ENCODE results near the gene TMTC2. TPM values are rescaled to one million over a fixed set of nuclear protein-coding genes. Genes with fewer than 3 reads are reported as not detected.
A peak's percentile ranks its signal among the peaks of the same experiment; 100 is the strongest.

The TMTC2 gene
- total RNA-seq, 4 donors from 2014 or later, result 19.5 to 35.8 (median 22.9) TPM

GRCh38 chr12:82781309-82781997, 94.7 kb downstream of the TMTC2 start:
- Histone ChIP-seq H3K4me1 (peaks cover 0 to 22% (median 8%) of the 10 kb centered on the region in 4 donors), H3K9me3 (no peaks in the 10 kb centered on the region), H3K27ac (peak overlapping the region; percentile 44 to 94 (median 81)), H3K36me3 (no peaks in the 10 kb centered on the region), H3K27me3 (no peaks in the 10 kb centered on the region), H3K4me3 (peak overlapping the region in 1 of 4 donors; percentile 33)
- WGBS, 2 donors, result 37 to 47% methylated on average over 5 of the region's 5 CpGs
- no peak for DNase-seq (ENCODE audit: low spot score in 2 of 2)
- TF ChIP-seq, protein P1, sequence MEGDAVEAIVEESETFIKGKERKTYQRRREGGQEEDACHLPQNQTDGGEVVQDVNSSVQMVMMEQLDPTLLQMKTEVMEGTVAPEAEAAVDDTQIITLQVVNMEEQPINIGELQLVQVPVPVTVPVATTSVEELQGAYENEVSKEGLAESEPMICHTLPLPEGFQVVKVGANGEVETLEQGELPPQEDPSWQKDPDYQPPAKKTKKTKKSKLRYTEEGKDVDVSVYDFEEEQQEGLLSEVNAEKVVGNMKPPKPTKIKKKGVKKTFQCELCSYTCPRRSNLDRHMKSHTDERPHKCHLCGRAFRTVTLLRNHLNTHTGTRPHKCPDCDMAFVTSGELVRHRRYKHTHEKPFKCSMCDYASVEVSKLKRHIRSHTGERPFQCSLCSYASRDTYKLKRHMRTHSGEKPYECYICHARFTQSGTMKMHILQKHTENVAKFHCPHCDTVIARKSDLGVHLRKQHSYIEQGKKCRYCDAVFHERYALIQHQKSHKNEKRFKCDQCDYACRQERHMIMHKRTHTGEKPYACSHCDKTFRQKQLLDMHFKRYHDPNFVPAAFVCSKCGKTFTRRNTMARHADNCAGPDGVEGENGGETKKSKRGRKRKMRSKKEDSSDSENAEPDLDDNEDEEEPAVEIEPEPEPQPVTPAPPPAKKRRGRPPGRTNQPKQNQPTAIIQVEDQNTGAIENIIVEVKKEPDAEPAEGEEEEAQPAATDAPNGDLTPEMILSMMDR (IDR thresholded peaks at IDR 0.05), result no peak
- peak in 1 of 2 donors; percentile 47 for TF ChIP-seq EP300 (IDR thresholded peaks at IDR 0.05)

- no peaks in the 10 kb centered on the region for H3K36me3 ChIP-seq
- peaks cover 0 to 22% (median 8%) of the 10 kb centered on the region in 4 donors for H3K4me1 ChIP-seq
- H3K4me3 ChIP-seq, result no peak overlapping the region
- H3K9me3 ChIP-seq, result no peaks in the 10 kb centered on the region
- no peaks in the 10 kb centered on the region for H3K27me3 ChIP-seq
- no peak for DNase-seq (ENCODE audit: low spot score in 2 of 2)
- WGBS, 2 donors, result 73 to 76% methylated on average over 2 of the region's 2 CpGs
- peak overlapping the region in 3 of 4 donors; percentile 8 to 94 (median 89) for H3K27ac ChIP-seq
- TF ChIP-seq POLR2A (IDR thresholded peaks at IDR 0.05) (no peak), EP300 (IDR thresholded peaks at IDR 0.05) (no peak)
- TF ChIP-seq, protein P1 (IDR thresholded peaks at IDR 0.05), result no peak
Measured at GRCh38 chr12:82783435-82783834, 96.7 kb downstream of the TMTC2 start.

- Histone ChIP-seq H3K27ac (no peak overlapping the region), H3K36me3 (no peaks in the 10 kb centered on the region), H3K4me1 (peaks cover 0 to 16% (median 5%) of the 10 kb centered on the region in 4 donors), H3K27me3 (no peaks in the 10 kb centered on the region), H3K4me3 (no peak overlapping the region), H3K9me3 (no peaks in the 10 kb centered on the region)
- TF ChIP-seq, protein P1 (IDR thresholded peaks at IDR 0.05), result no peak
- TF ChIP-seq POLR2A (IDR thresholded peaks at IDR 0.05) (no peak), EP300 (IDR thresholded peaks at IDR 0.05) (no peak)
- 79 to 80% methylated on average over 1 of the region's 1 CpG for WGBS, 2 donors
- DNase-seq (ENCODE audit: low spot score in 2 of 2), result no peak
Measured at GRCh38 chr12:82787016-82787415, 100.3 kb downstream of the TMTC2 start.

GRCh38 chr12:82788594-82788993, 101.9 kb downstream of the TMTC2 start:
- no peak for DNase-seq (ENCODE audit: low spot score in 2 of 2)
- Histone ChIP-seq H3K4me3 (no peak overlapping the region), H3K36me3 (no peaks in the 10 kb centered on the region), H3K27ac (no peak overlapping the region), H3K9me3 (no peaks in the 10 kb centered on the region), H3K4me1 (no peaks in the 10 kb centered on the region), H3K27me3 (no peaks in the 10 kb centered on the region)
- TF ChIP-seq, protein P1 (IDR thresholded peaks at IDR 0.05), result no peak
- TF ChIP-seq EP300 (IDR thresholded peaks at IDR 0.05) (no peak), POLR2A (IDR thresholded peaks at IDR 0.05) (no peak)

DNA sequence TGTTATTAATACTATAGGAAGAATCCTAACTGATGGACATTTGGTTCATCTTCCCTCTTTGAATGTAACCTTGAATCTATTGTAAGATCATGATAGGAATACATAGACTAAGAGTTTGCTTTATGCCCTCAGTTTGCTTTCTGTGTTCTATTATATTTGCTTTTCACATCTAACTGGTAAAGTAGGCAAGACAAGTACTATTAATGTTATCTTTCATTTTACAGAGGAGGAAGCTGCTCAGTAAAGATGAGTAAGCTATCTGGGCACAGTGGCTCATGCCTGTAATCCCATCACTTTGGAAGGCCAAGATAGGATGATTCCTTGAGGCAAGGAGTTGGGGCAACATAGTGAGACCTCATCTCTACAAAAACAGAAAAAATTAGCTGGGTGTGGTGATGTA, 103.0 kb downstream of the TMTC2 start:
- TF ChIP-seq POLR2A (IDR thresholded peaks at IDR 0.05) (no peak), EP300 (IDR thresholded peaks at IDR 0.05) (no peak)
- TF ChIP-seq, protein P1 (IDR thresholded peaks at IDR 0.05), result no peak
- H3K4me3 ChIP-seq, result no peak overlapping the region
- no peak overlapping the region for H3K27ac ChIP-seq
- H3K27me3 ChIP-seq, result no peaks in the 10 kb centered on the region
- H3K4me1 ChIP-seq, result no peaks in the 10 kb centered on the region
- H3K9me3 ChIP-seq, result no peaks in the 10 kb centered on the region
- no peaks in the 10 kb centered on the region for H3K36me3 ChIP-seq
- DNase-seq (ENCODE audit: low spot score in 2 of 2), result no peak

Data from tibial nerve (tissue), 4 donors.